SK-N-MC (cell line): ENCODE measurements around the gene WWC1.

ENCODE experiments used
- EZH2 ChIP-seq: fragments of 200-600 bp; sonication (generic); IDR thresholded peaks from one replicate; pipeline ENCODE4 v1.6.1; 2017; ENCODE audit warnings: antibody characterized with exemption
- FOXP2 ChIP-seq: optimal IDR thresholded peaks from 2 replicates; pipeline ENCODE3; 2011; ENCODE audit warnings: mild to moderate bottlenecking, moderate library complexity; ENCODE audit not compliant: insufficient read depth; ENCODE audit errors: extremely low read length, control extremely low read depth
- POLR2AphosphoS5 ChIP-seq: IDR thresholded peaks from 2 replicates; pipeline ENCODE4 v1.6.1; 2012; ENCODE audit warnings: mild to moderate bottlenecking, low read depth, low read length, borderline replicate concordance

- TF ChIP-seq EZH2 (no peak), POLR2AphosphoS5 (no peak), FOXP2 (no peak)
Measured at GRCh38 chr5:168393773-168394172, 102.3 kb downstream of the WWC1 start.
